Stimulated activated CD4-positive, alpha-beta T cell treated with anti-CD3 and anti-CD28 coated beads, TNF-alpha, amount 100 ng/mL, for 24 hours (primary cell): ENCODE results near the gene ATP5MG.

Experiments
- DNase-seq, 3 experiments: peaks; one replicate each; pipeline ENCODE4 v3.0.0-alpha.2; 2020; ENCODE audit warnings: low read depth in 3 of 3

Gene ATP5MG

GRCh38 chr11:118441770-118442275 is 40.4 kb downstream of the ATP5MG start:
- no peak for DNase-seq

GRCh38 chr11:118442301-118442700 is 40.9 kb downstream of the ATP5MG start:
- DNase-seq: no peak

- no peak for DNase-seq
Measured at GRCh38 chr11:118442908-118443589, 41.6 kb downstream of the ATP5MG start.

- DNase-seq: no peak
Measured at GRCh38 chr11:118443590-118444218, 42.3 kb downstream of the ATP5MG start.

GRCh38 chr11:118447423-118447822 is 46.0 kb downstream of the ATP5MG start:
- no peak for DNase-seq

GRCh38 chr11:118448294-118448693 is 46.9 kb downstream of the ATP5MG start:
- DNase-seq: no peak

GRCh38 chr11:118449316-118449918 is 48.0 kb downstream of the ATP5MG start:
- no peak for DNase-seq

GRCh38 chr11:118450451-118450850 is 49.0 kb downstream of the ATP5MG start:
- DNase-seq: no peak
